Fibroblast of villous mesenchyme (primary cell): ENCODE measurements around the gene P3H2. TPM values are rescaled to one million over a fixed set of nuclear protein-coding genes. Genes with fewer than 3 reads are reported as not detected.
"Not testable (repeated sequence)": the region's sequence is repeated elsewhere in the genome, so short reads cannot be mapped to it uniquely, and the experiment has no call there.

Source experiments
- DNase-seq: peaks from one replicate; pipeline ENCODE4 v3.0.0-alpha.2; 2010; ENCODE audit warnings: low read depth
- H3K4me3 ChIP-seq: 2 replicates; pipeline ENCODE4 v1.5.1; 2011; ENCODE audit warnings: low read depth, mild to moderate bottlenecking, low read length
- total RNA-seq: library from RNA; depleted of rRNA; stranded (reverse); fragments of >200 nt; gene quantifications from 2 replicates; pipeline ENCODE4 v1.2.3, GENCODE V29; 2012
- TF ChIP-seq, protein P1 (sequence below): IDR thresholded peaks from 2 replicates; pipeline ENCODE4 v1.5.1; 2012; ENCODE audit warnings: low read depth, mild to moderate bottlenecking, low read length; ENCODE audit not compliant: insufficient read depth

Gene P3H2, protein sequence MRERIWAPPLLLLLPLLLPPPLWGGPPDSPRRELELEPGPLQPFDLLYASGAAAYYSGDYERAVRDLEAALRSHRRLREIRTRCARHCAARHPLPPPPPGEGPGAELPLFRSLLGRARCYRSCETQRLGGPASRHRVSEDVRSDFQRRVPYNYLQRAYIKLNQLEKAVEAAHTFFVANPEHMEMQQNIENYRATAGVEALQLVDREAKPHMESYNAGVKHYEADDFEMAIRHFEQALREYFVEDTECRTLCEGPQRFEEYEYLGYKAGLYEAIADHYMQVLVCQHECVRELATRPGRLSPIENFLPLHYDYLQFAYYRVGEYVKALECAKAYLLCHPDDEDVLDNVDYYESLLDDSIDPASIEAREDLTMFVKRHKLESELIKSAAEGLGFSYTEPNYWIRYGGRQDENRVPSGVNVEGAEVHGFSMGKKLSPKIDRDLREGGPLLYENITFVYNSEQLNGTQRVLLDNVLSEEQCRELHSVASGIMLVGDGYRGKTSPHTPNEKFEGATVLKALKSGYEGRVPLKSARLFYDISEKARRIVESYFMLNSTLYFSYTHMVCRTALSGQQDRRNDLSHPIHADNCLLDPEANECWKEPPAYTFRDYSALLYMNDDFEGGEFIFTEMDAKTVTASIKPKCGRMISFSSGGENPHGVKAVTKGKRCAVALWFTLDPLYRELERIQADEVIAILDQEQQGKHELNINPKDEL
- 21.9 and 51.8 TPM in 2 replicates for total RNA-seq

- peak; percentile 92 for DNase-seq
- TF ChIP-seq, protein P1, sequence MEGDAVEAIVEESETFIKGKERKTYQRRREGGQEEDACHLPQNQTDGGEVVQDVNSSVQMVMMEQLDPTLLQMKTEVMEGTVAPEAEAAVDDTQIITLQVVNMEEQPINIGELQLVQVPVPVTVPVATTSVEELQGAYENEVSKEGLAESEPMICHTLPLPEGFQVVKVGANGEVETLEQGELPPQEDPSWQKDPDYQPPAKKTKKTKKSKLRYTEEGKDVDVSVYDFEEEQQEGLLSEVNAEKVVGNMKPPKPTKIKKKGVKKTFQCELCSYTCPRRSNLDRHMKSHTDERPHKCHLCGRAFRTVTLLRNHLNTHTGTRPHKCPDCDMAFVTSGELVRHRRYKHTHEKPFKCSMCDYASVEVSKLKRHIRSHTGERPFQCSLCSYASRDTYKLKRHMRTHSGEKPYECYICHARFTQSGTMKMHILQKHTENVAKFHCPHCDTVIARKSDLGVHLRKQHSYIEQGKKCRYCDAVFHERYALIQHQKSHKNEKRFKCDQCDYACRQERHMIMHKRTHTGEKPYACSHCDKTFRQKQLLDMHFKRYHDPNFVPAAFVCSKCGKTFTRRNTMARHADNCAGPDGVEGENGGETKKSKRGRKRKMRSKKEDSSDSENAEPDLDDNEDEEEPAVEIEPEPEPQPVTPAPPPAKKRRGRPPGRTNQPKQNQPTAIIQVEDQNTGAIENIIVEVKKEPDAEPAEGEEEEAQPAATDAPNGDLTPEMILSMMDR = peak; percentile 63
- H3K4me3 ChIP-seq = peak within 1 kb of the TSS; percentile 71
Measured at GRCh38 chr3:190120269-190121060, at the start of gene P3H2. P3H2 (minus strand) TSS chr3:190120897; CDS start chr3:190120731, 166 bp downstream.

GRCh38 chr3:190169877-190170276 lies 49.2 kb upstream of the P3H2 start:
- H3K4me3 ChIP-seq = no peak overlapping the region
- TF ChIP-seq, protein P1 = no peak

DNA sequence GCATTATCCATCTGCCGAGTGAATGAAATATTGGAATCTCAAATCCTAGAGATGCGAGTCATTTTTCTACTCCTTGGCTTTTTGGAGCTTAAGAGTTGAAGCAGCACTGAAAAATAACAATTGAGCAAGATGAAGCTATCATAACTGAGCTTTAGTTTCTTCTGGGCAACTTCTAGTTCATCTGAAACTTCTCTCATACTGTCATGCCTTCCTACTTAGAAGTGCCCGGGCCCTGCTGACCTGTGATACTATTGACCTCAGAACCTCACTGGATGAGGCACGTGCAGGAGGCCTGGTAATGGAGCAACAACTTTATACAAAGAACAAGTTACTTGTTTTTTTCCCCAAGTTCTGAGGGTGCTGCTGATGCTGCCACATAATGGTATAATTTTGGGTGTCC lies 48.5 kb upstream of the P3H2 start:
- TF ChIP-seq, protein P1 = no peak
- DNase-seq = no peak
- H3K4me3 ChIP-seq = no peak overlapping the region

More at GRCh38 chr3:190169877-190170276, 49.2 kb upstream of the P3H2 start:
- no peak for DNase-seq

DNA sequence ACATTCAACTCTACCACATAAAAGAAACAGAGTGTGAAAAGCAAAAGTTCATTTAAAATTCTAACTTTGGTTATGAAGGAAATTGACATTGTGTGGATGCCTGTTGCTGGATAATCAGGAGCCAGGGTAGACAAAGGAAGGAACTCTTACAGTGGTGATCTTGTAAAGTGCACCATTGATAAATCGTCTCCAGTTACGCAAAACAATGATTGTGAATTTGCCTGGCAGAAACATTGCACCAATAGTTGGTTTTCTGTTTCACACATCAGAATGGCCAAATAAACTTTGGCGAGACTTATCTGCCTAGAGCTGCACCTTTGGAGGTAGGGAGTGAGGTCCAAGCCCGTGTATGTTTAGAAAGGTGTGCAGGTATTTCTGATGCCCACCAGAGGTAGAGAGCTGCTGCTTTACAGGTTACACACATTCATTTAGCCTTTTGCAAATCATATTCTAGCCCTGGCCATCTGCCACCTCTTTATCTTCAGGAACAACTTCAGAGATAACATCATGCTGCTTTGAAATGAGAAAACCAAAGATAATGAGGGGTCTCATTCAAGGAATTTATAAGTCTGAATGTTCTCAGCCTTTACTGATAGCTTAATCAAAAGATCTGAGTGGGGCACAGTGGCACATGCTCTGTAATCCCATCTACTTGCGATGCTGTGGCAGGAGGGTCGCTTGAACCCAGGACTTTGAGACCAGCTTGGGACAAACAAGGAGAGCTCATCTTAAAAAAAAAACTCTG lies 47.4 kb upstream of the P3H2 start:
- no peak overlapping the region for H3K4me3 ChIP-seq
- peak; percentile 67 for DNase-seq
- TF ChIP-seq, protein P1 = no peak

DNA sequence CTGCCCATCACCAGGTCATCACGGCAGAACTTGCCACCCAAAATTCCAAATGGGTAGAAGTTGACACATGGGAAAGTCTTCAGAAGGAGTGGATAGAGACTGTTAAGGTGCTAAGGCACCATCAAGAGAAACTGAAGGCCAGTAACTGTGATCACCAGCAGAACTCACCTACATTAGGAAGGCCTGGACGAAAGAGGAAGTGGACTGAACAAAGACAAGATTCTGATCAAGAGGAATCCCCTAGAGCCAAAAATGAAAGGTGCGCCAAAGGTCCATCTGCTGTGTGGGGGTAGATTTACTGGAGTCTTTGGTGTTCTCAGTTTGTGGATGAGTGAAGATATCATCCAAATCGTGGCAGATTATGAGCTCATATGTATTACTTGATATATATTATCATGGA lies 46.3 kb upstream of the P3H2 start:
- DNase-seq = no peak
- TF ChIP-seq, protein P1 = no peak
- no peak overlapping the region for H3K4me3 ChIP-seq

DNA sequence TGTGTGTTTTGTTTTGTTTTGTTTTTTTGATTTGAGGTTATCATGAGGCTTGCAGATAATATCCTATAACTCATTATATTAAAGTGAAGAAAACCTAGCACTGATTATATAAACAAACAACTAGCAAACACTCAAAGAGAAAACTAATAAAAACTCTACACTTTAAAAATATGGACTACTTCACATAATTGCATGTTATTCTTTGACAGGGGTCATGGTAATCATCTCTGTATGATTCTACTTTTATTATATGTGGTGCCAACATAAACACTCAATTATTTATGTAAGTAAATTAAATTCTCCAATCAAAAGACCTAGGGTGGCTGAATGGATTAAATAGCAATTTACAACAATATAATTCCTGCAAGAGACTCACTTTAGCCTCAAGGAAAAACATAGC lies 44.6 kb upstream of the P3H2 start:
- TF ChIP-seq, protein P1 = no peak
- no peak overlapping the region for H3K4me3 ChIP-seq
- no peak for DNase-seq

- not testable (repeated sequence) for H3K4me3 ChIP-seq, DNase-seq
Measured at GRCh38 chr3:190162013-190162412, 41.3 kb upstream of the P3H2 start.
